Right lobe of liver (tissue), 6 donors: Measurements from ENCODE around the gene MYOG. TPM values are rescaled to one million over a fixed set of nuclear protein-coding genes. Genes with fewer than 3 reads are reported as not detected.

Source experiments
- ATAC-seq, 4 donors: fragments of 200-7000 bp; cut with Tn5 transposase; one replicate each; pipeline ENCODE4 v1.9.1; 2020; ENCODE audit warnings: mild to moderate bottlenecking in 4 of 4, moderate library complexity in 4 of 4
- DNase-seq, 3 donors: peaks; one replicate each; pipeline ENCODE4 v3.0.0-alpha.2; 2020
- H3K27ac ChIP-seq, 3 donors: fragments of 200-600 bp; one replicate each; pipeline ENCODE4 v1.8.0; 2022
- H3K27me3 ChIP-seq, 2 donors: fragments of 200-600 bp; one replicate each; pipeline ENCODE4 v1.8.0; 2022
- H3K36me3 ChIP-seq, 4 donors: fragments of 200-600 bp; sonication (generic) in 1 of 4; one replicate each; pipeline versions ENCODE4 v1.5.1 to v1.8.0; 2017 to 2022; ENCODE audit warnings: control low read depth in 1 of 4
- H3K4me1 ChIP-seq, 4 donors: fragments of 200-600 bp; sonication (generic) in 1 of 4; one replicate each; pipeline versions ENCODE4 v1.5.1 to v1.8.0; 2017 to 2022; ENCODE audit warnings: control low read depth in 1 of 4
- H3K4me3 ChIP-seq, 3 donors: fragments of 200-600 bp; one replicate each; pipeline ENCODE4 v1.8.0; 2022
- H3K9me3 ChIP-seq, 4 donors: fragments of 200-600 bp; sonication (generic) in 1 of 4; one replicate each; pipeline versions ENCODE4 v1.5.1 to v1.8.0; 2017 to 2022; ENCODE audit warnings: control low read depth in 1 of 4
- POLR2A ChIP-seq: fragments of 450-650 bp; IDR thresholded peaks from one replicate; pipeline ENCODE4 v1.6.1; 2017; ENCODE audit warnings: antibody characterized with exemption, mild to moderate bottlenecking
- WGBS: methylation state at CpG from one replicate; pipeline ENCODE4 v1.1.6; 2018; ENCODE audit warnings: low coverage, low lambda C conversion rate; ENCODE audit not compliant: insufficient coverage; ENCODE audit errors: missing lambda C conversion rate; 5-methylcytosine and 5-hydroxymethylcytosine counted together
- intact Hi-C, 2 donors: fragments of 100-400 bp; cut with DNase I; formaldehyde crosslinking; loops; one replicate each; pipeline versions ENCODE4 v1.11.2 to v1.14.1; 2022
- total RNA-seq, 6 experiments: library from RNA; depleted of rRNA in 2 of 6; stranded (reverse); fragments of >200 nt in 2 of 6; fragmentation: NEBNext Ultra II Directional in 3 of 6; extraction: Animal tissue kit (Norgen Biotek cat#: 25700) in 3 of 6; gene quantifications; one replicate each; pipeline versions ENCODE4 v1.1.0 to v1.2.4, GENCODE V29; 2016 to 2023
- TF ChIP-seq, protein P1 (sequence below), 4 donors: fragments of 200-600 bp in 3 of 4; fragments of 450-650 bp in 1 of 4; IDR thresholded peaks; one replicate each; pipeline versions ENCODE4 v1.5.1 to v1.8.0; 2016 to 2022; ENCODE audit warnings: antibody characterized with exemption in 4 of 4, mild to moderate bottlenecking in 2 of 4
- donor health status: DM: no; HTN: yes; CAD: no.
- donor health status: DM: no; HTN: no; CAD: no.
- donor health status: DM: no; HTN: no; CAD: no.
- donor health status: DM: no; HTN: yes; CAD: no.
- donor health status: DM: no; HTN: yes; CAD: no.

Gene MYOG
- total RNA-seq, 6 experiments from 2014 or later: not detected

DNA sequence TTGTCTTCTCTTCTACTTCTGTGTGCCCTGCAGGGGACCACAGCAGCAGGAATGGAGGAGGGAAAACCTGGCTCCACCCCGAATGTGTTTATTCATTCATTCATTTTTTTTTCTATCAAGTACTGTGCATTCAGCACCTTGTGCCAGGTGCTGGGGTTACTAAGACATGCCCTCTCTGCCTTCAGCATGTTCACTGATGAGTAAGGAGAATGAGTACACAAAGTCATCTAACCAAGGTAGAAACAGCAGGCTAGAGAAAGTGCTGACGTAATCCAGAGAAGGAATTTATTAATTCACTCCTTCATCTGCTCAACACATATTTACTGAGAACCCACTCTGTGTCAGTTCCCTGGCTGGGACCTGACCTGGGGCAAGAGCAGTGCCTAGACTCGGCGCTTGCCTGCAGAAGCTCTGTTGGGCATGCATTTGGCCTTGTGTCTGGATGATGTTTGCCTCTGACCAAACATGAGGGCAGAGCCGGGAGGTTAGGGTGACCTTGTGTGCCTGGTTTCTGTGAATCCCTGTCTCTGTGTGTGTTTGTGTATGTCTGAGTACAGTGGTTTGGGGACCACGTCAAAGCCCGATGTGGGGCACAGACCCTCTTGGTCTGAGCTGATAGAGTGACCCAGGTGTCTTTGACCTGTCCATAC, 3.3 kb upstream of the MYOG start:
- Histone ChIP-seq H3K9me3 (no peaks in the 10 kb centered on the region), H3K4me3 (no peak overlapping the region), H3K36me3 (no peaks in the 10 kb centered on the region), H3K27ac (no peak overlapping the region), H3K4me1 (peaks cover 0 to 7% (median 0%) of the 10 kb centered on the region in 4 donors), H3K27me3 (no peaks in the 10 kb centered on the region)
- no peak for DNase-seq
- WGBS: 90% methylated on average over 2 of the region's 7 CpGs
- intact Hi-C loops: no loop called here
- no peak for TF ChIP-seq POLR2A
- TF ChIP-seq, protein P1, sequence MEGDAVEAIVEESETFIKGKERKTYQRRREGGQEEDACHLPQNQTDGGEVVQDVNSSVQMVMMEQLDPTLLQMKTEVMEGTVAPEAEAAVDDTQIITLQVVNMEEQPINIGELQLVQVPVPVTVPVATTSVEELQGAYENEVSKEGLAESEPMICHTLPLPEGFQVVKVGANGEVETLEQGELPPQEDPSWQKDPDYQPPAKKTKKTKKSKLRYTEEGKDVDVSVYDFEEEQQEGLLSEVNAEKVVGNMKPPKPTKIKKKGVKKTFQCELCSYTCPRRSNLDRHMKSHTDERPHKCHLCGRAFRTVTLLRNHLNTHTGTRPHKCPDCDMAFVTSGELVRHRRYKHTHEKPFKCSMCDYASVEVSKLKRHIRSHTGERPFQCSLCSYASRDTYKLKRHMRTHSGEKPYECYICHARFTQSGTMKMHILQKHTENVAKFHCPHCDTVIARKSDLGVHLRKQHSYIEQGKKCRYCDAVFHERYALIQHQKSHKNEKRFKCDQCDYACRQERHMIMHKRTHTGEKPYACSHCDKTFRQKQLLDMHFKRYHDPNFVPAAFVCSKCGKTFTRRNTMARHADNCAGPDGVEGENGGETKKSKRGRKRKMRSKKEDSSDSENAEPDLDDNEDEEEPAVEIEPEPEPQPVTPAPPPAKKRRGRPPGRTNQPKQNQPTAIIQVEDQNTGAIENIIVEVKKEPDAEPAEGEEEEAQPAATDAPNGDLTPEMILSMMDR (IDR thresholded peaks at IDR 0.05): no peak
- no peak for ATAC-seq

DNA sequence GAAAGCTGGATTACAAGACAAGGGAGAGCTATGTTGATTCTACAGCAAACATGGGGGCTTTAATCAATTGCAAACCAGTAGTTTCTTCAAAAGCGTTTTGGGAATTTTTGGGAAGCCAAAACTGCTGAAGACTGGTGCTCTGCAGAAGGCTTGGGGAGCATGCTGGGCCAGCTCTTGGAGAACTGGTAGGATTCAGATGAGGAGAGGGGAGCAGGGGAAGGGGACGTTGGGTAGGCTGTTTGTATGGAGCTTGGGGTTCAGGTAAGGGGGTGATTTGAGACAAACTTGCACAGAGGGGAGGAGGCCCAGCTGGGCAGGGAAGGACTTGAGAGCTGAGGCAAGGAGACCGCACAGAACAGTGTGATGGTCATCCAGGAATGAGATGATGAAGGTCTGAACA, 2.6 kb upstream of the MYOG start:
- no peak overlapping the region for H3K27ac ChIP-seq
- no peak overlapping the region for H3K4me3 ChIP-seq
- no peak for DNase-seq
- TF ChIP-seq, protein P1 (IDR thresholded peaks at IDR 0.05): no peak
- no peak for TF ChIP-seq POLR2A
- WGBS: 72% methylated on average over 3 of the region's 3 CpGs
- no peaks in the 10 kb centered on the region for H3K9me3 ChIP-seq
- peaks cover 0 to 7% (median 0%) of the 10 kb centered on the region in 4 donors for H3K4me1 ChIP-seq
- no peaks in the 10 kb centered on the region for H3K27me3 ChIP-seq
- H3K36me3 ChIP-seq: no peaks in the 10 kb centered on the region
- ATAC-seq: no peak
- intact Hi-C loops: no loop called here

DNA sequence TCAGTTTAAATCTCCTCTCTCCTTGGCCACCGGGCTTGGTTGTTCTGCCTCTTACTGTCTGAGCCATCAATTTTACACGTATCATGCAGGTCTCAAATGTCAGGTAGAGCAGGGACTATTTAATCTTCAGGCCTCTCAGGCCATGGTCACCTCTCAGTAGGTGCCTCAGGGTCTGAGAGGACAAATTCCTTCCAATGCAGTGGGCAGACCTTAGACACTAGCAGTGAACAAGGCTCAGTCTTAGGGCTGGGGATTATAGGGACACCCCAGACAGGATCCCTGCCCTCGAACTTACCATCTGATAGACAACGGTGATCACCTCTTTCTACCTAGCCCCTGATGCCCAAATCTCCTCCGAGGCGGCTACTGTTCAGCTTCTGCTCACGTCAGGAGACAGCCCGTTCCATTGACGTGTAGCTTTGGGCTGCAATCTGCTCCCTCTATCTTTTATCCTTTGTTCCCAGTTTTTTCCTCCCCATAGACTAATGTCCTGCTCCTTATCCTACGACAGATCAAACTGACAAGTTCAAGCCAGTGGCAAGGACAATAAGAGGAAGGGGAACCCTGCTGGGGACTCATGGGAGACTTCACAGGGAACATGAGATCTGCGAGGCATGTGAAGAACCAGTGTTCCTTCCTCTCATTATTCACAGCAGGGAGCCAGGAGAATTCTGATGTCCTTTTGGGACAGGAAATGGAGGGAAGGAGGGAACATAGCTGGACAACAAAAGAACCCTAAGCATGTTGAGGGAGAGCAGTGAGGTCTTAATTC, 1.4 kb upstream of the MYOG start:
- no peak overlapping the region for H3K27ac ChIP-seq
- TF ChIP-seq, protein P1 (IDR thresholded peaks at IDR 0.05): no peak
- no peak for TF ChIP-seq POLR2A
- peaks cover 0 to 7% (median 0%) of the 10 kb centered on the region in 4 donors for H3K4me1 ChIP-seq
- no peaks in the 10 kb centered on the region for H3K27me3 ChIP-seq
- no peaks in the 10 kb centered on the region for H3K36me3 ChIP-seq
- intact Hi-C loops: no loop called here
- no peaks in the 10 kb centered on the region for H3K9me3 ChIP-seq
- 70% methylated on average over 11 of the region's 11 CpGs for WGBS
- no peak for DNase-seq
- no peak overlapping the region for H3K4me3 ChIP-seq
- ATAC-seq: no peak

DNA sequence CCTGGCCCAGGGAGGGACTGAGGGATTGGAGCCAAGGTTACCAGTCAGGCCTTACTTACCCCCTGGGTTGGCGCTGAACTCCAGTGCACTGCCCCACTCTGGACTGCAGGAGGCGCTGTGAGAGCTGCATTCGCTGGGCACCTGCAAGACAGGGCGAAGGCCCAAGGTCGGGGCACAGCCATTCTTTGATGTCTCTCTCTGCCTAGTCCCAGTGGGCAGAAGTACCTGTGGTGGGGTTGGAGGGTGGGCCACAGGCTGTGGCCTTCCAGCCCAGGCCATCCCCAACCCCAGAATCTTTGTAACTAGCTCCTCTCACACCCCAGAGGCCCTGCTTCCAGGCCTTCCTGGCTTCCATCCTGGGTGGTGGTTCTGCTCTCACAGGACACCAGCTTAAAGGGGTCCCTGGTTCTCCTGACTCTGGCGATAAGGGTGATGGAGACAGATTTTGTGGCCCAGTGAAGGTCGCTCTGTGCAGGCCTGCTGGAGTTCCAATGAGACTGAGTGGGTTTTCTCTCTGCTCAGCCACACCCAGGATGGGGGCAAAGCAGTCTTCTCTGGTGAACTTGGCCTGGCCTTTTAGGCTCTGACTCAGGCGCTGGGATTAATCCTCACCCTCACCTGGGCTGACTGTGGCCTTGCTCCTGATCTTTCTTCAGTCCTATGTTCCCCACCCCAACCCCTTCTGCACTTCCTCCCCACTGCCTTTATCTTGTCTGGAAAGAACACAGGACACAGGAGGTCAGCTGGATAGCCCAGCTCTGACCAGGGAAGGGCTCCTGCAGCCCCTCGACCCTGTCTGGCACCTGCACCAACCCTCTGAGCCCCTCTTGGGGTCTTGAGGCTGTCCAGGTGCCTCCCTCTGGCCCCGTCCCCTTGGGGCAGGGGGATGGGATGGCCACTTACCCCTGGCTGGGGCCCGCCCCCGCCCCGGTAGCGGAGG, 954 bp downstream of the MYOG start:
- no CpG with 5 or more reads among the region's 14 CpGs for WGBS
- no peaks in the 10 kb centered on the region for H3K36me3 ChIP-seq
- DNase-seq (no peak), ATAC-seq (peak in 2 of 4 donors; percentile 8 to 48)
- H3K4me3 ChIP-seq: no peak overlapping the region
- H3K4me1 ChIP-seq: peaks cover 0 to 7% (median 0%) of the 10 kb centered on the region in 4 donors
- no peak for TF ChIP-seq POLR2A
- TF ChIP-seq, protein P1 (IDR thresholded peaks at IDR 0.05): peak in 2 of 4 donors; percentile 8 to 33
- H3K9me3 ChIP-seq: no peaks in the 10 kb centered on the region
- H3K27me3 ChIP-seq: no peaks in the 10 kb centered on the region
- H3K27ac ChIP-seq: no peak overlapping the region
- intact Hi-C loops: no loop called here
